ENCODE measurements around the gene RWDD4. TPM values are rescaled to one million over a fixed set of nuclear protein-coding genes. Genes with fewer than 3 reads are reported as not detected.
A peak's percentile ranks its signal among the peaks of the same experiment; 100 is the strongest.

The RWDD4 gene
- total RNA-seq, 1 donor from 2014 or later = 18.0 TPM

DNA sequence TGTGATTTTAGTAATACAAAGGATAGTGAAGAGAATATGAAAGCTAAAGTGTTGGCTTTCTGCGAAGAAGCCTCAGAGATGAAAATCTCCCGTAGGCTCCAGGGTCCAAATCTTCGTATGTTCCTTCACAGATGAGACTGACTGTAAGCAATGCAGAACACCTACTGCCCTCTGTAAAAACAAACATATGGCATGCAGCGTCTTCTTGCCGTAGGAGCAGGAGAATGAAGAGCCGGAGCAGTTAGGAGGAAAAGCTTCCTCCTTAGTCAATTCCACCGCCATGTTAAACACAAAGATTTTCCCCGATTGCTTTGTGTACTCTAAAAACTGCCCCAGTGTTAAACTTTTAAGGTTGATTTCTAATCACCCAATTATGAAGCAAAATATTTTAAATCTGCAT lies 22.5 kb downstream of the RWDD4 start:
- Histone ChIP-seq H3K4me3 (no peak overlapping the region), H3K36me3 (no peaks in the 10 kb centered on the region), H3K4me1 (no peaks in the 10 kb centered on the region), H3K27ac (replicated peaks) (no peak overlapping the region), H3K27me3 (ENCODE audit: low read depth) (no peaks in the 10 kb centered on the region), H3K9me3 (replicated peaks) (no peaks in the 10 kb centered on the region)
- no peak for DNase-seq
- TF ChIP-seq, protein P1, sequence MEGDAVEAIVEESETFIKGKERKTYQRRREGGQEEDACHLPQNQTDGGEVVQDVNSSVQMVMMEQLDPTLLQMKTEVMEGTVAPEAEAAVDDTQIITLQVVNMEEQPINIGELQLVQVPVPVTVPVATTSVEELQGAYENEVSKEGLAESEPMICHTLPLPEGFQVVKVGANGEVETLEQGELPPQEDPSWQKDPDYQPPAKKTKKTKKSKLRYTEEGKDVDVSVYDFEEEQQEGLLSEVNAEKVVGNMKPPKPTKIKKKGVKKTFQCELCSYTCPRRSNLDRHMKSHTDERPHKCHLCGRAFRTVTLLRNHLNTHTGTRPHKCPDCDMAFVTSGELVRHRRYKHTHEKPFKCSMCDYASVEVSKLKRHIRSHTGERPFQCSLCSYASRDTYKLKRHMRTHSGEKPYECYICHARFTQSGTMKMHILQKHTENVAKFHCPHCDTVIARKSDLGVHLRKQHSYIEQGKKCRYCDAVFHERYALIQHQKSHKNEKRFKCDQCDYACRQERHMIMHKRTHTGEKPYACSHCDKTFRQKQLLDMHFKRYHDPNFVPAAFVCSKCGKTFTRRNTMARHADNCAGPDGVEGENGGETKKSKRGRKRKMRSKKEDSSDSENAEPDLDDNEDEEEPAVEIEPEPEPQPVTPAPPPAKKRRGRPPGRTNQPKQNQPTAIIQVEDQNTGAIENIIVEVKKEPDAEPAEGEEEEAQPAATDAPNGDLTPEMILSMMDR (IDR thresholded peaks at IDR 0.05; ENCODE audit: borderline replicate concordance) = no peak
- intact Hi-C loops (cut with micrococcal nuclease) = no loop called here

DNA sequence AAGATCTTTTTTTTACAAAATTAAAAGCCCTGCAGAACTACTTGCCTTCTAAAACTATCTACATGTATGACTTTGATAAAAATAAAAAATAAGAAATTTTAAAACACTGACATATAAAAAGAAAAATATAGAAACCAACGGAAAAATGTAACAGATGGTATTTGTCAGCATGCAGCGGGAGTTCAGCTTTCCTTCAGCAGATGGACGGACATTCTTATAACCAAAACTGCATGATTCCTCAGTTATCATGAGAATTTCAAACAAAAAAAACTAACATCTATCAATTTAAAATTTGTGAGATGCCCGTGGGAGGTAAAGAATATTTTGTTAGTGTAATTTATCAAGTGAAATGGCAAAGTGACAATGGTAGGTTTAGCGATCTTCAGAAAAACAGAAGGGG lies 23.2 kb downstream of the RWDD4 start:
- H3K36me3 ChIP-seq = no peaks in the 10 kb centered on the region
- DNase-seq = no peak
- peak overlapping the region; percentile 32 for H3K4me3 ChIP-seq
- peak overlapping the region; percentile 25 for H3K27ac ChIP-seq (replicated peaks)
- TF ChIP-seq, protein P1 (IDR thresholded peaks at IDR 0.05; ENCODE audit: borderline replicate concordance) = no peak
- no peaks in the 10 kb centered on the region for H3K9me3 ChIP-seq (replicated peaks)
- H3K27me3 ChIP-seq (ENCODE audit: low read depth) = no peaks in the 10 kb centered on the region
- intact Hi-C loops (cut with micrococcal nuclease) = no loop called here
- no peaks in the 10 kb centered on the region for H3K4me1 ChIP-seq

DNA sequence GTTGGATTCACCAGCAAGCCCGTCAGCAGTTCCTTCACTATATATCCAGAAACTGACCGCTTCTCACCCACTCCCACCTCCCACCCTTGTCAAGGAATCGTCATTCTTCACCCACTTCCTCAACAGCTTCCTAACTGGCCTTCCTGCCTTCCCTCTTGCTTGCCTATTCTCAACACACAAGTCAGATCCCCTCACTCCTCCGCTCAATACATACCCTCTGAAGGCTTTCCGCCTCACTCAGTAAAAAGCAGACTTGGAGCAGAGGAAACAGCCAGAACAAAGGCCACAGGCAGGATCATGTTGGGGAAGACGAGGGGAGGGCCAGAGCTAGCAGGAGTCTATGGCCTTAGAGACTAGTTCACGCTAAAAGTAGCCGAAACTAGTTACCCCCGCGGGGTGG lies 23.7 kb downstream of the RWDD4 start:
- Histone ChIP-seq H3K27ac (replicated peaks) (peak overlapping the region; percentile 25), H3K9me3 (replicated peaks) (no peaks in the 10 kb centered on the region), H3K27me3 (ENCODE audit: low read depth) (no peaks in the 10 kb centered on the region), H3K36me3 (no peaks in the 10 kb centered on the region), H3K4me1 (no peaks in the 10 kb centered on the region), H3K4me3 (peak overlapping the region; percentile 32)
- DNase-seq = no peak
- TF ChIP-seq, protein P1 (IDR thresholded peaks at IDR 0.05; ENCODE audit: borderline replicate concordance) = no peak
- intact Hi-C loops (cut with micrococcal nuclease) = no loop called here

DNA sequence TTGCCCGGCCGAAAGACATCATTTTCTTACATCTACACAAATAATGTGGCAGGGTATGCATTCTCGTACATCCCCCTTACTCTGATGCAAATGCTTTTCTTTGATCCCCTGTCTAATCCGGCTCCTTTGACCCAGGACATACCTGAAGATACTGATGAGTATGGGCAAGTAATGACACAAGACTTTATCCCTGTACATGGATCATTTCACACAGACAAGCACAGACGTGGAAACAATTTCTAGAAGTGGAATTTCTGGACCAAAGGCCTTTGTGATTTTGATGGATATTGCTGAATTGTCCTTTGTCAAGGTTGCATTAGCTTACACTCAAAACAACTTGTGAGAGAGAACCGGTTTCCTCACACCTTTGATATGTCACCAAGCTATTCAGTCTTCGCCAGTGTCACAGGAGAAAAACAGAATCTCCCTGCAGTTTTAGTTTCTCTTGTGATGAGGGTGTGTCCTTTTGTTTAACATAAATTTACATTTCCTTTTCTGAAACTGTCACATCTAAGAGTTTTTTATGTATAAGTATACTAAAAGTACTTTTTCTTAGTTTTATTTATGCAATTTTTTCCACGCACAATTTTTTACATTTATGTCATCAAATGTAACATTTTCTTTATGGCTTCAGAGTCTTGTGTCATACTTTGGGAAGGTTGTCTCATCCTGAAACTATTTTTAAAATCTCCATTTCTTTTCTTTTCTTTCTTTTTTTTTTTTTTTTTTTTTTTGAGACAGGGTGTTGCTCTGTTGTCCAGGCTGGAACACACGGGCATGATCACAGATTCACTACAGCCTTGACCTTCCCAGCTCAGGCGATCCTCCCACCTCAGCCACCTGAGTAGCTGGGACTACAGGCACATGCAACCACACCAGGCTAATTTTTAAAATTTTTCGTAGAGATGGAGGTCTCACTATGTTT lies 25.2 kb downstream of the RWDD4 start:
- DNase-seq = no peak
- no peak overlapping the region for H3K4me3 ChIP-seq
- intact Hi-C loops (cut with micrococcal nuclease) = no loop called here
- no peaks in the 10 kb centered on the region for H3K4me1 ChIP-seq
- no peak overlapping the region for H3K27ac ChIP-seq (replicated peaks)
- TF ChIP-seq, protein P1 (IDR thresholded peaks at IDR 0.05; ENCODE audit: borderline replicate concordance) = no peak
- no peaks in the 10 kb centered on the region for H3K36me3 ChIP-seq
- no peaks in the 10 kb centered on the region for H3K9me3 ChIP-seq (replicated peaks)
- H3K27me3 ChIP-seq (ENCODE audit: low read depth) = no peaks in the 10 kb centered on the region

DNA sequence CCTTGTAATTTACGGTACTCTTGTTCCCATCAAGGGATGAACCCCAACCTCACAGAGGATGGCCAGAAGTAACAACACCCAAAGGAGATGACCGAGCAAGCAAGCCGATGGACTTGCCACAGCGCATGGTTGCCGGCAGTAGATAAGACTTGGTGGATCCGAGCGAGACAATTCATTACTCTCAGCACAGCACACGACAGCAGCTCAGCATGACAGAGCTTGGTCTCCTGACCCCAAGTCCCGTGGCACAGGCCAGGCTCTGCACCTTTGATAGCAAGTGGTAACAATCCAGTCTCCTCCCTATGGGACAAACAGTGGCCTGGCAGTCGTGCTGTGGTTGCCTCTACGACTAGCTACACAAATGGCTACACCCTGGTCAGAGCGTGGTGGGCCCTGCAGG lies 26.3 kb downstream of the RWDD4 start:
- Histone ChIP-seq H3K36me3 (no peaks in the 10 kb centered on the region), H3K4me1 (no peaks in the 10 kb centered on the region), H3K9me3 (replicated peaks) (no peaks in the 10 kb centered on the region), H3K27ac (replicated peaks) (no peak overlapping the region), H3K4me3 (no peak overlapping the region), H3K27me3 (ENCODE audit: low read depth) (no peaks in the 10 kb centered on the region)
- no peak for DNase-seq
- TF ChIP-seq, protein P1 (IDR thresholded peaks at IDR 0.05; ENCODE audit: borderline replicate concordance) = no peak
- intact Hi-C loops (cut with micrococcal nuclease) = no loop called here
